Peyer's patch (tissue), 4 donors: ENCODE measurements around the gene BIN1. TPM values are rescaled to one million over a fixed set of nuclear protein-coding genes. Genes with fewer than 3 reads are reported as not detected.

Source experiments
- DNase-seq, 3 donors: peaks; one replicate each; pipeline ENCODE4 v3.0.0-alpha.2; 2017 to 2019
- H3K27ac ChIP-seq, 4 donors: fragments of 200-600 bp; sonication (generic); one replicate each; pipeline ENCODE4 v1.5.1; 2016 to 2019
- H3K27me3 ChIP-seq, 2 donors: fragments of 200-600 bp; sonication (generic); one replicate each; pipeline ENCODE4 v1.5.1; 2019
- H3K36me3 ChIP-seq, 3 donors: fragments of 200-600 bp; sonication (generic); one replicate each; pipeline ENCODE4 v1.5.1; 2016 to 2019
- H3K4me1 ChIP-seq, 4 donors: fragments of 200-600 bp; sonication (generic); one replicate each; pipeline ENCODE4 v1.5.1; 2016 to 2019
- H3K4me3 ChIP-seq, 4 donors: fragments of 200-600 bp; sonication (generic); 1 replicate in 3 of 4; 2 replicates in 1 of 4; pipeline ENCODE4 v1.5.1; 2016 to 2019; ENCODE audit warnings: mild to moderate bottlenecking in 1 of 4
- H3K9me3 ChIP-seq, 4 donors: fragments of 200-600 bp; sonication (generic); one replicate each; pipeline ENCODE4 v1.5.1; 2016 to 2019; ENCODE audit warnings: mild to moderate bottlenecking in 1 of 4
- POLR2A ChIP-seq, 2 donors: fragments of 450-650 bp; IDR thresholded peaks; one replicate each; pipeline ENCODE4 v1.5.1; 2017; ENCODE audit warnings: antibody characterized with exemption in 2 of 2, mild to moderate bottlenecking in 2 of 2, moderate library complexity in 2 of 2
- total RNA-seq, 4 donors: library from RNA; depleted of rRNA; stranded (reverse); fragments of >200 nt; gene quantifications; one replicate each; pipeline ENCODE4 v1.1.0, GENCODE V29; 2016
- TF ChIP-seq, protein P1 (sequence below), 6 experiments: fragments of 450-650 bp in 4 of 6; fragments of 200-600 bp in 2 of 6; sonication (generic) in 1 of 6; IDR thresholded peaks; one replicate each; pipeline ENCODE4 v1.5.1; 2017 to 2019; ENCODE audit warnings: antibody characterized with exemption in 6 of 6, mild to moderate bottlenecking in 3 of 6, moderate library complexity in 1 of 6

Gene BIN1
- total RNA-seq: 10 to 100 TPM; 22.2 to 81.7 (median 47.2) TPM

- Histone ChIP-seq H3K4me1 (peaks cover 0 to 44% (median 9%) of the 10 kb centered on the region in 4 donors), H3K9me3 (no peaks in the 10 kb centered on the region), H3K4me3 (peak within 1 kb of the TSS; percentile 59 to 86 (median 76)), H3K27ac (peak within 1 kb of the TSS; percentile 69 to 93 (median 81)), H3K27me3 (no peaks in the 10 kb centered on the region), H3K36me3 (no peaks in the 10 kb centered on the region)
- TF ChIP-seq POLR2A (IDR thresholded peaks at IDR 0.05): peak; percentile 57 to 66
- TF ChIP-seq, protein P1, sequence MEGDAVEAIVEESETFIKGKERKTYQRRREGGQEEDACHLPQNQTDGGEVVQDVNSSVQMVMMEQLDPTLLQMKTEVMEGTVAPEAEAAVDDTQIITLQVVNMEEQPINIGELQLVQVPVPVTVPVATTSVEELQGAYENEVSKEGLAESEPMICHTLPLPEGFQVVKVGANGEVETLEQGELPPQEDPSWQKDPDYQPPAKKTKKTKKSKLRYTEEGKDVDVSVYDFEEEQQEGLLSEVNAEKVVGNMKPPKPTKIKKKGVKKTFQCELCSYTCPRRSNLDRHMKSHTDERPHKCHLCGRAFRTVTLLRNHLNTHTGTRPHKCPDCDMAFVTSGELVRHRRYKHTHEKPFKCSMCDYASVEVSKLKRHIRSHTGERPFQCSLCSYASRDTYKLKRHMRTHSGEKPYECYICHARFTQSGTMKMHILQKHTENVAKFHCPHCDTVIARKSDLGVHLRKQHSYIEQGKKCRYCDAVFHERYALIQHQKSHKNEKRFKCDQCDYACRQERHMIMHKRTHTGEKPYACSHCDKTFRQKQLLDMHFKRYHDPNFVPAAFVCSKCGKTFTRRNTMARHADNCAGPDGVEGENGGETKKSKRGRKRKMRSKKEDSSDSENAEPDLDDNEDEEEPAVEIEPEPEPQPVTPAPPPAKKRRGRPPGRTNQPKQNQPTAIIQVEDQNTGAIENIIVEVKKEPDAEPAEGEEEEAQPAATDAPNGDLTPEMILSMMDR (IDR thresholded peaks at IDR 0.05): no peak
- DNase-seq: peak; percentile 60 to 94 (median 87)
Observed at GRCh38 chr2:127106991-127107621, at the start of gene BIN1. TSS of gene BIN1 (minus strand) at chr2:127107154. CDS start at chr2:127106943, 211 bp downstream.

DNA sequence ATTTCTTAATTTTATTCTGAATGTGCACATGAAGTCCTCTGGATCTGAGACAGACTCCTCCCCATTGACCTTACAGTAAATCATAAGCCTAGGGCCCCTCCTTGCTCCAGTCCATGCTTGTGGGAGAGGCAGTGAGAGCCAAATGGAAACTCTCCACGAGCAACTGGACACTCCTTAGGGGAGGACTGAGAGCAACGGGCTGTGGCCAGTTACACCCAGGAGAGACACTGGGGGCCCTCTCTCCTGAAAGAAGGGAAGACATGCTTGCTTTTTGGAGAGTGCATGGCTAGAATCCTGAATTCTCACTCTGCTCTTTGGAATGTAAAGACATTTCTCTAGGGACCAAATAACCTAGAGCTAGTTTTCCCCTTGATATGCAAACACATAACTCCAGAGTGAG lies 49.0 kb upstream of the BIN1 start:
- H3K9me3 ChIP-seq: peaks cover 0 to 4% (median 0%) of the 10 kb centered on the region in 4 donors
- TF ChIP-seq, protein P1 (IDR thresholded peaks at IDR 0.05): no peak
- TF ChIP-seq POLR2A (IDR thresholded peaks at IDR 0.05): no peak
- no peaks in the 10 kb centered on the region for H3K36me3 ChIP-seq
- no peaks in the 10 kb centered on the region for H3K4me1 ChIP-seq
- H3K4me3 ChIP-seq: no peak overlapping the region
- no peaks in the 10 kb centered on the region for H3K27me3 ChIP-seq
- H3K27ac ChIP-seq: no peak overlapping the region
- DNase-seq: no peak

DNA sequence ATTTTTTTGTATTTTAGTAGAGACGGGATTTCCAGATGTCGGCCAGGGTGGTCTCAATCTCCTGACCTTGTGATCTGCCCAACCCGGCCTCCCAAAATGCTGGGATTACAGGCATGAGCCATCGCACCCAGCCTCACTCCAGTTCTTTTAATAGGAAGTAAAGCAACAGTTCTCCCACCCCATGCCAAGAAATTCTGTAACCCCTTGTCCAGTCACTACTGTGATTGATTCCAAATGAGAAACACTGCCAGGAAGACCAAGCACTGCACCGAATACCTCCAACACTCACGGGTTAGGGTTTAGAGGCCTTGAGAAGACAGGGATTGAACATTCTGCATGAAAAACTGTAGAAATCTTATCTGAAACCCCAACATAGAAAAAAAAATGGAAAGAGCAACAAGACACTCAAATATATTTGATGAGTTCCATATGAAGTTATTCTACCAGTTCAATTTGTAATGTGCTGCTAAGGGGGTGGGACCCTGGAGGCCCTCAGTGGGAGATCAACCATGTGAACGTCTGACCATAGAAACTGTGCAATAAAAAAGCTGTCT lies 48.2 kb upstream of the BIN1 start:
- Histone ChIP-seq H3K9me3 (peaks cover 0 to 4% (median 0%) of the 10 kb centered on the region in 4 donors), H3K36me3 (no peaks in the 10 kb centered on the region), H3K4me1 (no peaks in the 10 kb centered on the region), H3K27me3 (no peaks in the 10 kb centered on the region), H3K4me3 (no peak overlapping the region), H3K27ac (peak overlapping the region in 2 of 4 donors; percentile 31 to 41)
- DNase-seq: no peak
- TF ChIP-seq, protein P1 (IDR thresholded peaks at IDR 0.05): no peak
- no peak for TF ChIP-seq POLR2A (IDR thresholded peaks at IDR 0.05)

DNA sequence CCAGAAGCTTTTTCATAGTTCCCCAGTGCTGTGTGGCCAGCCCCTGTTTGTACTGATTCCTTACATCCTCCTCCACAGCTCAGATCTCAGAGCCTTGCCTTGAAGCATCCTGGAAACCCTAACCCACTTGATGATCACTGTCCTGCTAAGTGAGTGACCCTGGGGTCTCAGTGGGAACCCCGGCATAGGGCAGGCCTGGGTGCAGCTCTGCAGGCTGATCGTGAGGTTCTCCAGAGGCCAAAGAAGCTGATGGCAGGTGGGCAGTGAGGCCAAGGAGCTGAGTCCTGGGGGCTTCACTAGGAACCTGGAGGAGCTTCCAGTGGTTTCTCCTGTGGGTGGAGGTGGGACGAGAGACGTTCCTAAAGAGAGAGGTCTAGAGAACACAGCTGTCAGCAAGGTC lies 47.4 kb upstream of the BIN1 start:
- Histone ChIP-seq H3K36me3 (no peaks in the 10 kb centered on the region), H3K4me1 (no peaks in the 10 kb centered on the region), H3K27ac (peak overlapping the region in 2 of 4 donors; percentile 31 to 41), H3K9me3 (peaks cover 0 to 4% (median 0%) of the 10 kb centered on the region in 4 donors), H3K4me3 (no peak overlapping the region), H3K27me3 (no peaks in the 10 kb centered on the region)
- DNase-seq: no peak
- TF ChIP-seq, protein P1 (IDR thresholded peaks at IDR 0.05): no peak

GRCh38 chr2:127153691-127154158 lies 46.8 kb upstream of the BIN1 start:
- Histone ChIP-seq H3K9me3 (peaks cover 0 to 4% (median 0%) of the 10 kb centered on the region in 4 donors), H3K4me3 (no peak overlapping the region), H3K27ac (no peak overlapping the region), H3K27me3 (no peaks in the 10 kb centered on the region), H3K36me3 (no peaks in the 10 kb centered on the region), H3K4me1 (no peaks in the 10 kb centered on the region)
- TF ChIP-seq, protein P1 (IDR thresholded peaks at IDR 0.05): no peak
- TF ChIP-seq POLR2A (IDR thresholded peaks at IDR 0.05): no peak
- DNase-seq: no peak
